Smooth muscle cell (in vitro differentiated cells): Measurements from ENCODE around the gene PLCB2. TPM values are rescaled to one million over a fixed set of nuclear protein-coding genes. Genes with fewer than 3 reads are reported as not detected.

ENCODE experiments used
- DNase-seq: peaks from one replicate; lab custom pipeline; 2025; ENCODE audit not compliant: unreplicated experiment; lab: John Stamatoyannopoulos, UW
- H2AFZ ChIP-seq: fragments of 200-600 bp; sonication (generic); 2 replicates; pipeline ENCODE4 v1.6.0; 2016; ENCODE audit warnings: antibody characterized with exemption, low read depth, mild to moderate bottlenecking
- H3F3A ChIP-seq: fragments of 200-600 bp; sonication (generic); 2 replicates; pipeline ENCODE4 v1.6.0; 2017; ENCODE audit warnings: antibody characterized with exemption, low read depth
- H3K27ac ChIP-seq: fragments of 200-600 bp; sonication (generic); 2 replicates; pipeline ENCODE4 v1.5.1; 2016; ENCODE audit warnings: low read depth, mild to moderate bottlenecking
- H3K27me3 ChIP-seq: fragments of 200-600 bp; sonication (generic); 2 replicates; pipeline ENCODE4 v1.6.1; 2016; ENCODE audit warnings: low read depth, mild to moderate bottlenecking
- H3K36me3 ChIP-seq: fragments of 200-600 bp; sonication (generic); 2 replicates; pipeline ENCODE4 v1.5.1; 2016; ENCODE audit warnings: low read depth
- H3K4me1 ChIP-seq: fragments of 200-600 bp; sonication (generic); 2 replicates; pipeline ENCODE4 v1.5.1; 2016; ENCODE audit warnings: low read depth
- H3K4me2 ChIP-seq: fragments of 200-600 bp; sonication (generic); 2 replicates; pipeline ENCODE4 v1.6.0; 2016; ENCODE audit warnings: mild to moderate bottlenecking
- H3K4me3 ChIP-seq: fragments of 200-600 bp; sonication (generic); 2 replicates; pipeline ENCODE4 v1.5.1; 2016; ENCODE audit warnings: mild to moderate bottlenecking
- H3K79me2 ChIP-seq: fragments of 200-600 bp; sonication (generic); 2 replicates; pipeline ENCODE4 v1.6.0; 2016; ENCODE audit warnings: low read depth, mild to moderate bottlenecking
- H3K9ac ChIP-seq: fragments of 200-600 bp; sonication (generic); 2 replicates; pipeline ENCODE4 v1.6.0; 2016; ENCODE audit warnings: low read depth
- H3K9me3 ChIP-seq: fragments of 200-600 bp; sonication (generic); replicated peaks from 2 replicates; pipeline ENCODE4 v1.5.1; 2016; ENCODE audit warnings: low read depth
- H4K20me1 ChIP-seq: fragments of 200-600 bp; sonication (generic); 2 replicates; pipeline ENCODE4 v1.6.0; 2016; ENCODE audit warnings: low read depth
- CTCF ChIP-seq: fragments of 200-600 bp; sonication (generic); IDR thresholded peaks from 2 replicates; pipeline ENCODE4 v1.5.1; 2017; ENCODE audit warnings: borderline replicate concordance, mild to moderate bottlenecking, antibody characterized with exemption; ENCODE audit not compliant: insufficient read depth, poor library complexity, severe bottlenecking
- WGBS: methylation state at CpG from one replicate; pipeline ENCODE4 v1.1.7; 2016; ENCODE audit warnings: low lambda C conversion rate; 5-methylcytosine and 5-hydroxymethylcytosine counted together
- polyA plus RNA-seq: library from polyadenylated mRNA; unstranded; fragments of >200 nt; fragmentation: Nextera tagmentation; extraction: Ambion mirVana; gene quantifications from 2 replicates; pipeline ENCODE4 v1.2.1, GENCODE V29; 2016
- total RNA-seq: library from RNA; depleted of rRNA; stranded (reverse); fragments of >200 nt; gene quantifications from 2 replicates; pipeline ENCODE4 v1.2.3, GENCODE V29; 2014

The PLCB2 gene
- total and polyA plus RNA-seq, 2 experiments from 2014 or later = 1.5 TPM; not detected in 1

GRCh38 chr15:40272485-40273056 is 35.2 kb downstream of the PLCB2 start:
- Histone ChIP-seq H3K4me1 (no peaks in the 10 kb centered on the region), H3K9me3 (no peaks in the 10 kb centered on the region), H3K4me2 (no peak overlapping the region), H4K20me1 (no peaks in the 10 kb centered on the region), H3F3A (no peaks in the 10 kb centered on the region), H3K9ac (no peak overlapping the region), H2AFZ (no peak overlapping the region), H3K4me3 (no peak overlapping the region), H3K27ac (no peak overlapping the region), H3K27me3 (no peaks in the 10 kb centered on the region), H3K36me3 (no peaks in the 10 kb centered on the region), H3K79me2 (no peaks in the 10 kb centered on the region)
- no peak for DNase-seq
- 83% methylated on average over 20 of the region's 20 CpGs for WGBS
- TF ChIP-seq CTCF = no peak

GRCh38 chr15:40271685-40272484 is 35.9 kb downstream of the PLCB2 start:
- no peak overlapping the region for H3K9ac ChIP-seq

DNA sequence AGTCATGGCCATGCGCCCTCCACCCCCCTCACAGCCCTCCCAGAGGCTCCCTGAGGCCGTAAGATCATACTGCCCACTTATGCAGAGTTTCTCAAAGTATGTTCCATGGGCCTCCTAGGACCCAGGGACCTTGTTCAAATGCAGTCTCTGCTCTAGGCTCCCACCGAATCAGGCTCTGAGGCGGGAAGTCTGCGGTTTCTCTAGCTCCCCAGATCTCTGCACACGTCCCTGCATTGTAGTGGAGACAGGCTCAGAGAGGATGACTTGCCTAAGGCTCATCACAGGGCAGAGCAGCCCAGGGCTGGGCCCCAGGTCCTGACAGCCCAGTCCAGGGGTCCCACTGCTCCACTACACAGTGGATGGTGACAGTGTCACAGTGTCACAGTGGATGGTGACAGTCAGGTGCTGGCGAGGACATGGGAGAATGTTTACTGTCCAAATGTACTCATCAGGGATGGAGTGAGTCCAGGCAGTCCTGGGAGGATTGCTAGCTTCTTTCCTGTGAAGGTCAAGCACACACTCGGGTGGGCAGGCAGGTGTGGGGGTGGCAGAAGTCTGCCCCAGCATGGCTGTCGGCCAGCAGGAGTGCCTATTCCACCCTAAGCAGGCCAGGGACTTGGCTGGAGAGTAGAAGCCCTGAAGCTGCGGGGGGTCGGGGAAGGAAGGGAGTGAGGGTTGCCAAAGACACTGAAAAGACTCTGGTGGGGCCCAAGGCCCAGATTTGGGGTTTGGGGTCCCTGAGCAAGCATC is 37.3 kb downstream of the PLCB2 start:
- no peak overlapping the region for H3K9ac ChIP-seq
- 90% methylated on average over 11 of the region's 11 CpGs for WGBS
- H3K79me2 ChIP-seq = no peaks in the 10 kb centered on the region
- no peaks in the 10 kb centered on the region for H3K4me1 ChIP-seq
- H3K9me3 ChIP-seq = no peaks in the 10 kb centered on the region
- no peaks in the 10 kb centered on the region for H4K20me1 ChIP-seq
- no peaks in the 10 kb centered on the region for H3K36me3 ChIP-seq
- no peak overlapping the region for H3K4me2 ChIP-seq
- no peak overlapping the region for H3K27ac ChIP-seq
- H3K4me3 ChIP-seq = no peak overlapping the region
- no peak for TF ChIP-seq CTCF
- H2AFZ ChIP-seq = no peak overlapping the region
- no peaks in the 10 kb centered on the region for H3K27me3 ChIP-seq
- DNase-seq = no peak
- H3F3A ChIP-seq = no peaks in the 10 kb centered on the region

More at GRCh38 chr15:40271685-40272484, 35.9 kb downstream of the PLCB2 start:
- H3K4me1 ChIP-seq = no peaks in the 10 kb centered on the region
- H3K4me3 ChIP-seq = no peak overlapping the region
- TF ChIP-seq CTCF = no peak
- no peaks in the 10 kb centered on the region for H3K36me3 ChIP-seq
- H4K20me1 ChIP-seq = no peaks in the 10 kb centered on the region
- WGBS = 94% methylated on average over 25 of the region's 25 CpGs
- H2AFZ ChIP-seq = no peak overlapping the region
- H3K79me2 ChIP-seq = no peaks in the 10 kb centered on the region
- H3K27ac ChIP-seq = no peak overlapping the region
- no peaks in the 10 kb centered on the region for H3K9me3 ChIP-seq
- no peaks in the 10 kb centered on the region for H3K27me3 ChIP-seq
- no peak overlapping the region for H3K4me2 ChIP-seq
- H3F3A ChIP-seq = no peaks in the 10 kb centered on the region
- DNase-seq = no peak
